HG02798 (cell line): Measurements from ENCODE around the gene GREB1.

Experiments
- ATAC-seq: cut with Tn5 transposase; IDR thresholded peaks from one replicate; pipeline ENCODE4 v1.9.1; 2021; ENCODE audit warnings: mild to moderate bottlenecking; ENCODE audit not compliant: unreplicated experiment, poor library complexity

GREB1 gene

DNA sequence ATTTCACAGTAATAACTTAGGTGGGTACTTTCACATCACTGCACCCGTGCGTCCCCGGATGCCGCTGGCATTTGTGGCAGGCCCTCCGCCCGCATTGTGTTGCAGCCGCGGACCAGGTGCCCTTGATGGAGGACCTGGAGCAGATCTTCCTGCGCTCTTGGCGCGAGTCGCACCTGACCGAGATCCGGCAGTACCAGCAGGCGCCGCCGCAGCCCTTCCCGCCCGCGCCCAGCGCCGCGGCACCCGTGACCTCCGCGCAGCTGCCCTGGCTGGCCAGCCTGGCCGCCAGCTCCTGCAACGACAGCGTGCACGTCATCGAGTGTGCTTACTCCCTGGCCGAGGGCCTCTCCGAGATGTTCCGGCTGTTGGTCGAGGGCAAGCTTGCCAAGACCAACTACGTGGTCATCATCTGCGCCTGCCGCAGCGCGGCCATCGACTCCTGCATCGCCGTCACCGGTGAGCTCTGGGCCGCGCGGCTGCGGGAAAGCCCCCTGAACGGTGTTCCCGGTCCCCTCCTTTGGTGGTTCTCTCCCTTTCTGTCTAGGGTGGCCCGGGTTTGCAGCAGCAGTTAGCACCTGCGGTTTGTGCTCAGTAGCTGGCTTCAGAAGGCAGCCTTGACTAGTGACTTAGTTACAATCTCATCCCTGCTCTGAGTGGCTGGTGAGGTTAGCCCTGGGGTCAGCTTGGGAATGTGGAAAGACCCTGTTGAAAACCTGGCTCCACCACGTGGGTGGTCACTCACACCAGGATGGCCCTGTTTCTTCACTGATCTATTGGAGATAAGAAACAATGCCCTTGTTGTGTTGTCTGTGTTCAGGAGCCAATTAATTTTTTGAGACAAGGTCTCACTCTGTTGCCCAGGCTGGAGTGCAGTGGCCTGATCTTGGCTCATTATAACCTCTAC lies 59.1 kb downstream of the GREB1 start:
- no peak for ATAC-seq

- no peak for ATAC-seq
Measured at GRCh38 chr2:11596801-11597200, 63.0 kb downstream of the GREB1 start.

DNA sequence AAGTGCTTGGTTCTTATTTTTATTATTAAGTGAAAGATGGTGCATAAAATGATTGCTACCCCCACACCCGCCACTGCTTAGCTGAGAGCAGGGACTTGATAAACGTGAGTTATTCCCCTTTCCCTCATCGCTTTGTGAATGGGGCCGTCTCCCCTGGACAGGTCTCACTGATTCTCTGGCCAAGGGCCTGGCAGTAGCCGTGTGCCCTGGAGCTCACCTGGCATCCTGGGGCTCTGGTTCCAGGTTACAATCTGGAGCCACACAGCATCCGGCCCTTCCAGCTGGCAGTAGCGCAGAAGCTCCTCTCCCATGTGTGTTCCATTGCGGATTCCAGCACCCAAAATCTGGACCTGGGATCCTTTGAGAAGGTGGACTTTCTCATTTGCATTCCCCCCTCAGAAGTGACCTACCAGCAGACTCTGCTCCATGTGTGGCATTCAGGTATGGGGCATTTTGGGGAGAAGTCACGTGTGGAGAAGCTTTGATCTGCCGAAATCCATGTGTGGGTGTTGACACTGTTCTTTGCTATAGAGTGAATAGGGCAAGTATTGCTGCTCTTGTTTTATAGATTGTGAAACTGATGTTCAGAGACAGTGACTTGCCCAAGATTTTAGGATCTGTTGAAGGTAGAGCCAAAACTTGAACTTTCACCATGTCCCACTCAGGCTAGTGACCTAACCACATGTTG lies 63.8 kb downstream of the GREB1 start:
- ATAC-seq: no peak

GRCh38 chr2:11598228-11598731 lies 64.4 kb downstream of the GREB1 start:
- ATAC-seq: no peak

DNA sequence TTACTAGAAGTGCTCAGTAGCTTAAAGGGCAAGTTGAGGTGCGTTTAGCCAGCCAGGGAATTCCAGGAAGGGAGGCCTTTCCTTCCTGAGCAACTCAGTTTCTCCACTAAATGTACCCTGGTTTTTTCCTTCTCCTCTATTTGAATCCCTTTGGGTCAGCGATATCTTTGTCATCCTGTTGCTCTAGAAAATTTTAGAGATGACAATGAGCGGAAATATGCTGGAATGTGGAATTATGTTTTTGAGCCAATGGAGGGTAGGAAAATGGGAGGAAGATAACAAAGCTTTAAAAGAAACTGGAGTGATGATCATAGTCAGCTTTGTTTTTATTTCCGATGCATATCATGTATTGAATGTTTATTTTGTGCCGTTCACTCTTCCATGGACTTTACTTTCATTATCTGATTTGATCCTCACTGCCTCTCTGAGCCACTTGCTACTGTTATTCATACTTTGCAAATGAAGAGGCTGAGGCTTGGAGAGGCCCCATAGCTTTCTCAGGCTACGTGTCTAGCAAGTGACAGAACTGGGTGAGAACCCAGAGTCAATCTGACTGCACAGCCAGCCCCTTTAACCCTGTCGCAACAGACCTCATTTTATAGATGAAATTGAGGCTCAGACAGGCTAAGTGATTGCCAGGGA lies 68.8 kb downstream of the GREB1 start:
- ATAC-seq: no peak

DNA sequence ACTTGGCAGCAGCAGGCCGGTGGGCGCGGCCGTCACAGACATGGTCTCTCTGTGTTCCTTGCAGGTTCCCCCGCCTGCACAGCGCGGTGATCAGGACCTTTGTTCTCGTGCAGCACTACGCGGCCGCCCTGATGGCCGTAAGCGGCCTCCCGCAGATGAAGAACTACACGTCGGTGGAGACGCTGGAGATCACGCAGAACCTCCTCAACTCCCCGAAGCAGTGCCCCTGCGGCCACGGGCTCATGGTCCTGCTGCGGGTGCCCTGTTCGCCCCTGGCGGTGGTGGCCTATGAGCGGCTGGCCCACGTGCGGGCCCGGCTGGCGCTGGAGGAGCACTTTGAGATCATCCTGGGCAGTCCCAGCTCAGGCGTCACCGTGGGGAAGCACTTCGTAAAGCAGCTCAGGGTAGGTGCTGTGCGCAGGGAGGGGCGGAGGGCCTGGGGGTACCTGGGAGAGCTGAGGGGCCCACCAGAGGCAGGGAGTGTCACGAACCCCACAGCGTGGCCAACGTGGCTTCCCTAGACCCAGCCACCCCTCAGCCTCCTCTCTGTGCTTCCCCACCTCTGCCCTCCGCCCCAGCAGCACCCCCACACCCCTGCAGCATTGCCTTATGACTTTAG lies 76.9 kb downstream of the GREB1 start:
- ATAC-seq: no peak

GRCh38 chr2:11611251-11611650 lies 77.4 kb downstream of the GREB1 start:
- ATAC-seq: no peak

DNA sequence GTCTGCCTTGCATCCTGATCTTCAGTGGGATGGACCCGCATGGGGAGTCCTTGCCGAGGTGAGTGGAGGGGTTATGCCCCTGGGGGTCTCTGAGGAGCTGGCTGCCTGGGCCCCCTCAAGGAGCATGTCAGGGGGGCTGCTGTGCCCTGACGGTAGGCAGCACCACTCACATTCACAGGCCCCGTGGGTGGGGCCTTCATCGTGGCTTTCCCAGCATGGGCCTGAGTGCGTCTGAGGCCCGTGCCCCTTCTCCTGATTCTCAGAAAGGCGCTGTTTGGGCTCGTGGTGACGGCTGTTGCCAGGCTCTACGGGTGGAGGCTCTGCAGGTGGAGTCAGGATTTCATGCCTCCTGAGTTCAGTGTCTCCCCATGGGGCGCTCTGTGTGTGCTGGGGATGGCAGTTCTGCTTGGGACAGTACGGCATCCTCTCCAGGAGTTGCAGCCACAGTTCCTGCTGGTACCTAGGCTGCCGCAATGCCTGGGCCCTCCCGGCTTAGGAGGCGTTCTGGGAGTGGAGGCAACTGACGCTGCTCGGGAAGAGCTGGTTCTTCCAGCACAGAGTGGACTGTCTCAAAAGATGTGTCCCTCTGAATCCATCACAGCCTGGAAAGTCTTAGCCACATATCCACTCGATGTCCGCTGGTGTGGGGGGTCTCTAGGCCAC lies 78.8 kb downstream of the GREB1 start:
- ATAC-seq: no peak

DNA sequence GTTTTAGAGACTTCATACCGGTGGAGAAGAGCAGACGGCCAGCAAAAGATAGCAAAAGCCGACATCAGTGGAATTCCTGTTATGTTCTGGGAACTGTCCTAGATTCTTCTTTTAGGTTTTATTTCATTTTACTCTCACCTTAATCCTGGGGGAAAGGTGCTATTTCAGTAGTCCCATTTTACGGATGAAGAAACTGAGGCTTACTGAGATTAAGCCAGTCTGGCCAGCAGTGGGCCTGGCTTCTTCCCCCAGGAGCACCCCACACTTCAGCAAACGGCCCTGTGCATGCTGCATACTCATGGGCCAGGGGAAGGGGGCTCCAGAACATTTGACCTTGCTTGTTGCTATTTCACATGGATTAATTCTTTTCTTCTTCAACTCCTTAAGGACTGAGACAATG lies 79.5 kb downstream of the GREB1 start:
- no peak for ATAC-seq

DNA sequence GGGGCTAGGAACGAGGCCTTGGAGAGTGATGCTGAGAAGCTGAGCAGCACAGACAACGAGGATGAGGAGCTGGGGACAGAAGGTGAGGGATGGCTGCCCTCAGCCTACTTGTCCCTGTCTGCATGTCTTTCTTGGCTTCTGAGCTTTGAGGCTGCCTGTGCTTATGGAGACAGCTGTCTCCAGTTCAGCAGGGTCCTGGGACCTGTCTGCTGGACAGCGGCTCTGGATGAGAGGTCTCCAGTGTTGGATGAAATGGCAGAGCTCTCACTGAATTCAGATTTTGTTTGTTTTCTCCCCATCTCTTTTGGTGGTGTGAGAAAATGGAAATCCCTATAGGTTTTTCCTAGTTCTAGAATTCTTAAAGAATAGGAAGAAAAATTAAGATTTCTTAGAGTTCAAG lies 81.4 kb downstream of the GREB1 start:
- ATAC-seq: no peak

DNA sequence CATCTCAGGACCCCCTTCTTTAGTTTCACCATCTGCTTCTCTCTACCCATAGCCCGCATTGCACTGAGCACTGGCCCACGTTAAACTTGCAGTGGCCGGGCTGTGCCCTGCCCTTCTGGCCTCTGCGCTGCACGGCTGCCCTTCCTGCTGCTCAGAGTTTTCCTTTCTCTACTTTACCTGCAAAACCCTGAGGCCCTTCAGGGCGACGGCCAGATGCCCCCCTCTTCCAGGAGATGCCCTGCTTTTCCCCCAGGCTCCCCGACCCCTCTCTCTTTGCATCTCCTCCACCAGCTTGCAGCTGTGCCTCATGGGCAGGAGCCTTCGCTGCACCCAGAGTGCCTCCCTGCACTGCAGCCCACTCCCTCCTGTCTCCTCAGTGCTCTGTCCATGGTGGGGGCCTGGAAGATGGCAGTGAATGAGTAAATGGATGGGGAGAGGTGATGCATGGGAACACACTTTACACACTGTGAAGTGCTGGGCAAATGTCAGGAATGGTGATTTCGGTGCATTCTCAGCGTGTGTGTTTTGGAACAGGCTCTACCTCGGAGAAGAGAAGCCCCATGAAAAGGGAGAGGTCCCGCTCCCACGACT lies 82.3 kb downstream of the GREB1 start:
- ATAC-seq: no peak

GRCh38 chr2:11616851-11617415 lies 83.1 kb downstream of the GREB1 start:
- ATAC-seq: no peak

GRCh38 chr2:11617527-11617926 lies 83.7 kb downstream of the GREB1 start:
- ATAC-seq: no peak

DNA sequence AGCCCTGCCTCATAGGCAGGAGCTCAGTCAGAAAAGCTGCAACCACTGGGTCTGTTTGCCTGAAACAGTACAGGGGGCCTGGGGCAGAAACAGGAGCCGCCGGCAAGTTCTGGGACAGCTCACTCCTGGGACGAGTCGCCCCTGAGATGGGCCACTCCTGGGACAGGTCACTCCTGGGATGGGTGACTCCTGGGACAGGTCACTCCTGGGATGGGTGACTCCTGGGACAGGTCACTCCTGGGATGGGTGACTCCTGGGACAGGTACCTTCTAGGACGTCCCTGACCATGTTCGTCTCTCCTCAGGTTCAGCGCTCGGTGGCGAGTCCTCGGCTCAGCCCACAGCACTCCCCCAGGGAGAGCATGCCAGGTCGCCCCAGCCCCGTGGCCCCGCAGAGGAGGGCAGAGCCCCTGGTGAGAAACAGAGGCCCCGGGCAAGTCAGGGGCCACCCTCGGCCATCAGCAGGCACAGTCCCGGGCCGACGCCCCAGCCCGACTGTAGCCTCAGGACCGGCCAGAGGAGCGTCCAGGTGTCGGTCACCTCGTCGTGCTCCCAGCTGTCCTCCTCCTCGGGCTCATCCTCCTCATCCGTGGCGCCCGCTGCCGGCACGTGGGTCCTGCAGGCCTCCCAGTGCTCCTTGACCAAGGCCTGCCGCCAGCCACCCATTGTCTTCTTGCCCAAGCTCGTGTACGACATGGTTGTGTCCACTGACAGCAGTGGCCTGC lies 84.3 kb downstream of the GREB1 start:
- ATAC-seq: no peak

DNA sequence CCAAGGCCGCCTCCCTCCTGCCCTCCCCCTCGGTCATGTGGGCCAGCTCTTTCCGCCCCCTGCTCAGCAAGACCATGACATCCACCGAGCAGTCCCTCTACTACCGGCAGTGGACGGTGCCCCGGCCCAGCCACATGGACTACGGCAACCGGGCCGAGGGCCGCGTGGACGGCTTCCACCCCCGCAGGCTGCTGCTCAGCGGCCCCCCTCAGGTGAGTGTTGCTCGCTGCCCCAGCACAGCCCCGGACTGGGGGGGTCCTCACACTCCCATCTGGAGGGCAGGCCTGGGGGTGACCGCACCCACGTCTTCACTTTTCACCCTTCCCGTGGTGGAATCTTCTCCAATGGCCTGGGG lies 84.8 kb downstream of the GREB1 start:
- ATAC-seq: no peak

- ATAC-seq: no peak
Measured at GRCh38 chr2:11621410-11621809, 87.6 kb downstream of the GREB1 start.

DNA sequence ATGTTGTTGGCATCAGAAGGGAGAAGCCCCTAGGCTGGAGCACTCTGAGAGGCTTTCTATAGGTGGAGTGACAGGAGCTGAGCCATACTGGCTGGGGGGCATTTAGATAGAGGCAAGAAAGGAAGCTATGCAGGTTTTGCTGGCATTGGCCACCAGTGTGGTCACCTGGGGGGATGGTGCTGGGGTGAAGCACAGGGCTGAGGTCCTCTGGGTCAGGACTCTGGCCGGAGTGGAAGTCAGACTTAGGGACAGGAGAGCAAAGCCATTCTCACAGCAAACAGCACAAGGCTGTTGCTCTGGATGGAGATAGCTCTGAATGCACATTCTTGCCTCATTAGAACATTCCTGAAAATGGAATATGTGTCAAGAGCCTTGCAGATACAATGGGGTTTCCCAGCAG lies 88.8 kb downstream of the GREB1 start:
- ATAC-seq: no peak

DNA sequence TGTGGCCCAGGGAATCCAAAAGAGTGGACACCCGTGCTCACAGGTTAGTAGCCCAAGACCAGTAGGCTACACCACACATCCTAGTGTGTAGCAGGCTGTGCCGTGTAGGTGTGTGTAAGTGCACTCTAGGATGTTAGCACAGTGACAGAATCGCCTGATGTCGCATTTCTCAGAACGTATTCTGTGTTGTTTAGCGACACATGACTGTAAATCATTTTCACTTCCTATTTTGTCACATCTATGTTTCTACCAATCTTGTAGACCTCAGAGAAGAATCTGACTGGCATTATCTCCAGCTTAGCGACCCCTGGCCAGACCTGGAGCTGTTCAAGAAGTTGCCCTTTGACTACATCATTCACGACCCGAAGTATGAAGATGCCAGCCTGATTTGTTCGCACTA lies 91.0 kb downstream of the GREB1 start:
- ATAC-seq: no peak

- no peak for ATAC-seq
Measured at GRCh38 chr2:11625671-11626070, 91.8 kb downstream of the GREB1 start.
